Measurements from ENCODE around the gene COL11A1.
A peak's percentile ranks its signal among the peaks of the same experiment; 100 is the strongest.
"Not testable (repeated sequence)": the region's sequence is repeated elsewhere in the genome, so short reads cannot be mapped to it uniquely, and the experiment has no call there.

COL11A1 gene

DNA sequence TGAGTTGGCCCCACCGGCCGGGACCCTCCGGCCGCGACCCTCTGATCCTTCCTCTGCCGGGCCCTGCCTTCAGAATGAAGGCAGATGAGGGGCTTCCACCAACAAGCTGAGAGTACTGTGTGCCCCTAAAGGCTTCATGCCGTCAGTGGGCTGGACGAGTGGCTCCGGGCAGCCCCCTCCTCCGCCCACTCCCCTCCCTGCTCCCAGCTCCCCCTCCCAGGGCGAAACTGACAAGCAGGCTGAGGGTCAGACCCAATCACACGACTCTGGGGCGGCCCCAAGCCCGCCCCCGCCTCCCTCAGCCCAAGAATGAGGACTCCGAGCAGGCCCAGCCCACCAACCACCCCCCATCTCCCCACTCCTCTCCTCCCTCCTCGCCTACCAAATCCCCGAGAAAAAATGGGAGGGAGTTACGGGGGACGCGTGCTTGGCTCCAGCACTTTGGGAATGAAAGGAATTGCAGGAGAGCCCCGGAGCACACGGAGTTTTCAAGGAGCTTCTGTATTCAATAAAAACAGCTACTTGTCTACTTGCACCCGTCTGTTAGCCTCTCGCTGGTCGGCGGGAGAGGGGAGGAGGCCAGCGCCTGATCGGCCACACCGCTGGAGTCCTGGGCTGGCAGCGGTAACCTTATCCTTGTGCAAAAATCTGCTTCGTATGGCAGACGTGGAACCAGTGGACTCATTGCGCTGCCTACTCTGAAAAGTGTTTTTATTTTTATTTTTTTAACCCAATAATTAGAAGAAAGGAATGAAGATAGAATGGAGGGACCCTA, at the start of gene COL11A1:
Gene COL11A1, minus strand, starts transcription at position 147 of the 775 bp plus-strand sequence. CDS start 344 bp downstream, outside the sequence.
- no peak for DNase-seq (ENCODE audit: low spot score)

DNA sequence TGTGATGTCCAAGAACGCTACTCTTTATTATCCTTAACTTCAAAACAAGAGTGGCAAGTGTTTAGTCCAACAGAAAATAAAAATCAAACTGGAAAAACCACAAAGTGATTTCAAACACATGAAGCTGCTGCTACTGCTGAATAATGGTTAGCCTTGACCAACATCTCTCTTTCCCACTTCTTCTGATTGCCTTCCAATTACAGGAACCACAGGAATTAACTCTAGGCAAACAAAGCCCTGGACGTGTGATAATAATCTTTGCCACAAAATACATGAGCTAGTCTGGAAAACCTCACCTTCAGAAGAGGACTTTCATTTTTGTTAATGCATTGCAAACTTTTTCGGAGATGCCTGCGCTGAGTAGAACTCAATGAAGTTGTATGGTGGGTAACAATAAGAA, 48.6 kb upstream of the COL11A1 start:
- no peak for DNase-seq (ENCODE audit: low spot score)

DNA sequence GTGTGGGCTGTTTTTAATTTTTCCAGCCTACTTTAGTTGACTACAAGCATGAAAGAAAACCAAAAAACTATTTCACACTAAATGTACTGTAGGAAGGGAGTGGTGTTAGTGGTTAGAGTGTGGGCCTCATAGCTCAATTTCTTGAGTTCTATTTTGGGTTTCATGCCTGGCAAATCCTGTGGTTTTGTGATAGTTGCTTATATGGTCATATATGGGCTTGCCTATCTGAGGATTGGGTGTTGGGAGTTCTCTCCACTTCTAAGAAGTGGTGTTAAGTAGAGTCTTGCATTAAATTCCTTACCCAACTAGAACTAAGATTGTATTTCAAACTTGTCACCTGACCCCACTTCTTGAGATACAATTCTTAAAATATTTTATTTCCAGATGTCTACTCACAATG, 37.8 kb upstream of the COL11A1 start:
- DNase-seq (ENCODE audit: low spot score), result no peak

DNA sequence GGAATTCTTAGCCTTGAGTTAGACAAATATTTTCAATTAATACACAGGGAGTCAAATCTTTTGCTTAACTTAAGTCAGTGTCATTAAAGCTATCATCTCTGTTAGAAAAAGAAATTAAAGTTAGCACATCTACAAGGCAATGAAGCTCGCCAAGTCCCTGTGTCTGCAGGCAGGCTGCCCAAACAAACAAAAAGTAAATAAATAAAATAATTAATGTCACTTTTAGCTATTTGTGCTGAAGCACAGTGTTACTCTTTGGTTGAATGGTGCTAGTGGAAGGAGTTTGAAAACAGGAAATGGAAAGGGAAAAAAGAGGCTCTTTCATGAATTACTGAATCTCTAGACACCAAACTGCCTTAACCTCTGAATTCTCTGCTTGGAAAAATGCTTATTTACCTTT, 37.1 kb upstream of the COL11A1 start:
- no peak for DNase-seq (ENCODE audit: low spot score)

DNA sequence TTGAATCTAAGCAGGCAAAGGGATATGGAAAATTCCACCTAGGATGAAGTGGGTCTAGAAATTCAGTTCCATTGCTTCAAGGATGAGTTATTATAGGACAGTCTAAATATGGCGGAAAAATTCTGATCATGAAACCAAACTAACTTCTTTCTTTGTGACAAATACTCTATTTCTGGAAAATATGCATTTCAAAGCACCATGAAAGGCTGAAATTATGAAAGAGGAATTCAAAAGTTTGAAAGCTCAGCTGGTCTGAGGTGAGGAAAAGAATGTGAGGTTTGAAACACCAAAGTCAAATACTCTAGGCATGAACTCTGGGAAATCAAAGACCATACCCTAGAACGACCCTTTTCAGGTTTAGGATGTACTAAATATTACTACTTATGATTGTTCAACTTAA, 36.4 kb upstream of the COL11A1 start:
- DNase-seq (ENCODE audit: low spot score), result no peak

DNA sequence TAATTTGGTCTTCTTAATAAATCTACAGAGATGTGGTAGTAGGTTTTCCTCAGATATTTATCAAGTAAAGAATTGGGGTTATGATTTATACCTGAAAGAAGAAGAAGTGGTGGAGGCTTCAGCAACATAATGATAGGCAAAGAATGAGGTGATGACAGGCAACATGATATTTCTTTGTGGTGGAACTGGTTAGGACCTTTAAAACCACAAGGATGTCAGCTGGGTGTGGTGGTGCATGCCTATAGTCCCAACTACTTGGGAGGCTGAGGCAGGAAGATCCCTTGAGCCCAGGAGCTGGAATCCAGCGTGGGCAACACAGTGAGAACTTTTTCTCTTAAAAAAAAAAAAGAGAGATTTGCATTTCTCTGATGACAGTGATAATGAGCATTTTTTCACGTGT, 34.1 kb upstream of the COL11A1 start:
- no peak for DNase-seq (ENCODE audit: low spot score)

DNA sequence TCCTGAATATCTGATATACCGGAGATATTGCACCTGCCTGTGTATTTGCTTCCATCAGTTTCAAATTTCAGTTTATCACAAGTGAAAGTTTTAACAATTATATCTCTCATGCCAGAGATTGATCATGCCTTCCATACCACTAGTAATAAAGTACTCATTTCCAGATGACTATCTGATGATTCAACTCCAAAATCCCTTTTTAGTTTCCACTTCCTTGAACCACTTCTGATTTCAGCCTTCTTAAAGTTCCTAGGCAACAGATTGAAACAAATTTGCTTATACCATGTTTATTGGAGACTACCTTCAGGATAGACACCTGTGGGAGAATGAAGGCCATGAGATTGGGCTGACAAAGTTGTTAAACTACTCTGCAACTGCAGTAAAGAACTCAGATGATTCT, 21.5 kb upstream of the COL11A1 start:
- DNase-seq (ENCODE audit: low spot score), result no peak

DNA sequence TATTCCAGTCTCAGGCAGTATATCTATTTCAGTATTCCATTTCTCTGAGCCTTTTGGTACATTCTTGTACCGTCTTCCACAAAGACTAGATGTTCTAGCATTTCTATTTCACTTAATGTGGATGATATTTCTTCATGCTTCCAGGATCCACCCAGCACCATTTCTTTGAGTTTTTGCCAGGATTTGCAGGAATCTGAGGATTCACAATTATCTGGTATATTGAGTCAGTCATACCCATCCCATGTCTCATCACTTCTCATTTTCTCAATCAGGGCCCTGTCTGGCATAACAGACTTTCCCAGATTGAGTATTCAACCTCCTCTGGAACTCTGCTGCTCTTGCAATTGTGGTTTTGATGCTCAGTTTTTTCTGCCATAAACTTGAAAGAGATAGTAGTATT, 20.9 kb upstream of the COL11A1 start:
- DNase-seq (ENCODE audit: low spot score), result no peak

DNA sequence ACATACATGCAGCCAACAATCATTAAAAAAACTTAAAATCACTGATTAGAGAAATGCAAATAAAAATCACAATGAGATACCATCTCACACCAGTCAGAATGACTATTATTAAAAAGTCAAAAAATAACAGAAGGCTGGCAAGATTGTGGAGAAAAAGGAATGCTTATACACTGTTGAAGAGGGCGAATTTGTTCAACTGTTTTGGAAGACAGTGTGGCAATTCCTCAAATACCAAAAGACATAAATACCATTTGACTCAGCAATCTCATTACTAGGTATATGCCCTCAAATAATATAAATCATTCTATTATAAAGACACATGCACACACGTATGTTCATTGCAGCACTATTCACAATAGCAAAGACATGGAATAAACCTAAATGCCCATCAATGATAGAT, 19.9 kb upstream of the COL11A1 start:
- not testable (repeated sequence) for DNase-seq (ENCODE audit: low spot score)

DNA sequence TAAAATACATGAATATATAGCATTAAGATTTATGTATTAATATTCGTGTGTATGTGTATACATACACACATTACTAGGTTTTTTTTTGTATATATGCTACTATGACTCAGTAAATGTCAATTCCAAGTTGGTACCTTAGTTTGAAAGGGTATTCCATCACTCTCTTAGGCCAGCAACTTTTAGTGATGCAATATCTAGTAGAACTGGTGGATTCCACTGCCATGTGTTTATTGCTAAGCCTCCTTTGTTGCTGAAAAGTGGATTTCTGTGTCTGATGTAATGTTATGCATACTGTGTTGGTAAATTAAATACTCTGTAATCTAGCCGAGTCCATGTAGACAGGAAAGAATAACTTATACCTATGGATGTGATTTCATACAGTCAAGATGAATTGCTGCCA, 16.9 kb upstream of the COL11A1 start:
- no peak for DNase-seq (ENCODE audit: low spot score)

DNA sequence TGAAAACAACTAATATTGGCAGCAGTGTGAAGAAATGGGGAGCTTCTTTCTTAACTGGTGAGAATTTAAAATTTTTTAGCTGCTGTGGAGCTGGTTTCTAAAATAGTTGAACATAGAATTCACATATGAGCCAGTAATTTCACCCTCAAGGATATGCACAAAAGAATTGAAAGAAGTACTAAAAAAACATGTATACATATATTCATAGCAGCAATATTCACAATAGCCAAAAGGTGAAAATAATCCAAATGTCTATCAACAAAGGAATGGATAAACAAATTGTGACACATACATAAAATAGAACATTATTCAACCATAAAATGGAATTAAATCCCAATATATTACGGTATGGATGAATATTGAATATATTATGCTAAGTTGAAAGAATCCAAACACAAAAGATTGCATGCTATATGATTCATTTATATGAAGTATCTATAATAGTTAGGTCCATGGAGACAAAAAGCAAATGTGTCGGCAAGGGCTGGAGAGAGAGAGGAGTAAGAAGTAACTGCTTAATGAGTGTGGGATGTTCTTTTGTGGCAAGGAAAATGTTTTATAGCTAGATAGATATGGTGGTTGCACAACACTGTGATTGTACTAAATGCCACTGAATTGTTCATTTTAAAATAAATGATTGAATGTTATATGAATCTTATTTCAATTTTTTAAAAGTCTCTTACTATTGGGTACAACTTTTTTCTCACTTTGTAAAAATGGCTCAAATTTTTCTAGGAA, 14.8 kb upstream of the COL11A1 start:
- DNase-seq (ENCODE audit: low spot score), result no peak

DNA sequence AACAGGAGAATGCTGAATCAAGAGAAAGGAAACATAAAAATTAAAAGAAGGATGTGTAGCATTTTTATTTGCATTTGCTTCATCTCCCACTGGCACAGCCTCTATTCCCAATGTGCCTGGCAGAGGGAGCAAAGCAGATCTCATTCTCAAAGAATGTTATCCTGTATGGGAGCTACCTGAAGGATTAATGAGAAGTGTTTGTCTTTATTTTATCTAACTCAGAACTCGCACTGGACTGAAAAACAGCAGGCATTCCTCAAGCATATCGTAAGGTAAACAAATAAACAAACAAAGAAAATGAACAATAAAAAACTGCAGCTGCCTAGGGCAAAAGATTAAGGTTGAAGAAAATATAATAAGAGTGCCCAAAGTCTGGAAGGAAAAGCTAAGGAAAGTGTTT, 12.7 kb upstream of the COL11A1 start:
- no peak for DNase-seq (ENCODE audit: low spot score)

DNA sequence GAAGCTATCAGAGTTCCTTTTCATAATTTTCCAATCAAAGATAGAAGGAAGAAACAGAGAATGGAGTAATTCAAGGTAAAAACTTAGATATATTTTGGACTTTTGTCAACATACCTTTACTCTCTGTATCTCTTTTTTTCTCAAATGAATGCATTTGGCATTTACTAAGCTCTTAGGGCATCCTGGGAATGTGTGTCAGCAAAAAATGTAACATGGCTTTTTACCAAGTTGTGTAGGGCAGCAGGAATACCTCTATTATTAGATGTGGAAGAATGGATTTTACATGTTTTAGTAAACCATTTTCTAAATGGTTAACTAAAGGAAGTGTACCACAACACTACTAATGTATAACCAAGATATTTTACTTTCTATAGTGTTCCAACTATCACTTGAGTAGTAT, 4.2 kb upstream of the COL11A1 start:
- no peak for DNase-seq (ENCODE audit: low spot score)

DNA sequence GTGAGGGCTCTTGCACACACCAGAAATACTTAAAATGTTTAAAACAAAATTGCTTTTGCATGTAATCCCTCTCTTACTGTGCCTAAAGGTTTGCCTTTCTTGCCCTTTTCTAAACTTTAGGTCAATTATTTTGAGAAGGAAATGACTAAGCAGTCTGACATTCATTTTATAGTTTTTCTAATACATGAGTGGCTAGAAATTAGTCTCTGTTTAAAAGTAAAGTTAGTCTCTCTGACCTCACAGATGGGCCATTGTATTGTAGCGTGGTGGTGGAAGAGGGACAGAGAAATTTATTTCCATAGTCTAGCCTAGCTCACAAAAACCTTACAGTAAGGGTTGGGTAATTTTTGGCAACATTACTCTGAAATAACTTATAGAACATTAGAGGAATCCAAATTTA, 3.6 kb upstream of the COL11A1 start:
- peak; percentile 2 for DNase-seq (ENCODE audit: low spot score)

DNA sequence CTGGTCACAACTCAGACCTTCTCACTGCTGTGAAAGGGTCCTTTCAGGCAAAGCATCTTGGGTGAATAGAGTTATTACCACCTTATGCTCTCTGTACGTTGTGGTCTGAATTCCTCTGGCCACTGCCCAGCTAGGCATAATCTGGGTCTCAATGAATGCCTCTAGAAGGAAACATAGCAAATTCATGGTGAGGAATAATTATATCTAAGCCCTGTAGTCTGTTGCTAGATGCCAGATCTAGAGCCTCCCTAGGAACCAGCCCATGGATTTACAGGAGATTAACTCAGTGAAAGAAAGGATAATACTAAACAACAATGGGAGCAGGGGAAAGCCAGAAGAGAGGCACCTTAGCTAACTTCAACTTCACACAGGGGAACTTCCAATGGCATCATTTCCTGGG, 2.4 kb upstream of the COL11A1 start:
- DNase-seq (ENCODE audit: low spot score), result no peak

DNA sequence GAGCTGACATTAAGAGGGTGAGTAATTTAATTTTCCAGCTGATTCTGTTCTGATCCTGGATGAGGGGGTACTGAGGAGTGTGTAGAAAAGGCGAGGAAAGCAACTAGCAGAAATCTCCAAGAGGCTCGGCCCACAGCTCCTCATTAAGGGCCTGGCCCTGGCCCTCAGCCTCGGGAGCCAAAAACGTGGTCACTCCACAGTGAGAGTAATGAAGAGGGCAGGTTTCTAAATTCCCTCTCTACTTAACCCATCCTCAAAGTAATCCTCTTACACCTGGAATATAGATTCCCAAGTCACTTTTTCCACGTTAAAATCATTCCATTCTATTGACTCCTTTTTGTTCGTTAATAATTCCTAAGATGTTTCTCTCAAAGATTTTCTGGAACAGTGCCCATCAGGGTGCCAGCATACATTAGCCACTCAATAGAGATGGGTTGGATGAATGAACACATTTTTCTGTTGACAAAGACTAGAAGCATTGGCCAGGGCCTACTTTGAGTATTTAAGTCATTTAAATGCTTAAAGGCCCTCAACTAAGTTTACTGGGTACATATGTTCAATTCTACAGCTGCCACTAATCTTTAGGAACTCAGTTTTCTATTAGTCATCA, 1.1 kb upstream of the COL11A1 start:
- DNase-seq (ENCODE audit: low spot score), result no peak

DNA sequence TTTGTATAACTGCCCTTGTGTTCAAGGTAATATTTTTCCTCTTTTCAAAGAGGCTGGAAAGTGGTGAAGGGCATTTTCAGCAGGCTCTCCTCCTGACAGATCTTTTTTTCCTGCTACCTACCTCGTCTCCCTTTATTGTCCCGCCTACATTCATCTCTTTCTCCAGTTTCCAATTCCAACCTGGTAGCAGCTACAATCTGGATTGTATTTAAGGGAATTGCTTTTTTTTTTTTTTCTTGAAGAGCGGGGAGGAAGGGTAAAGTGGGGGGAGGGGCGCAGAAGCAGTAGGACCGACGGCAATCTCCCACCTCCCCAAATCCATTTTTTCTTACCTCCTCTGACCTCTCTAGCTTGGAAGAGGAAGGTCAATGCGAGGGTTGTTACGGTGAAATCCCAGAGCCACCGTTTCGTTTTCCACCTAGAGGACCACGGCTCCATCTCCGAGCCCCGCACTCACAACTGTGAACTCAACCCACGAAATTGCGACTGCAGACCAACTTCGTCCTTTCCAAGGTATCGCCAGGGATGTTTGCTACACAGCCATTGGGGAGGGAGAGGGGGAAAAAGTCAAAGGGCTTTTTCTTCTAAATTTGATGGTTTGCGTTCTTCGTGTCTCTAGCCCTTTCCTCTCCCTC, 464 bp downstream of the COL11A1 start:
- no peak for DNase-seq (ENCODE audit: low spot score)

DNA sequence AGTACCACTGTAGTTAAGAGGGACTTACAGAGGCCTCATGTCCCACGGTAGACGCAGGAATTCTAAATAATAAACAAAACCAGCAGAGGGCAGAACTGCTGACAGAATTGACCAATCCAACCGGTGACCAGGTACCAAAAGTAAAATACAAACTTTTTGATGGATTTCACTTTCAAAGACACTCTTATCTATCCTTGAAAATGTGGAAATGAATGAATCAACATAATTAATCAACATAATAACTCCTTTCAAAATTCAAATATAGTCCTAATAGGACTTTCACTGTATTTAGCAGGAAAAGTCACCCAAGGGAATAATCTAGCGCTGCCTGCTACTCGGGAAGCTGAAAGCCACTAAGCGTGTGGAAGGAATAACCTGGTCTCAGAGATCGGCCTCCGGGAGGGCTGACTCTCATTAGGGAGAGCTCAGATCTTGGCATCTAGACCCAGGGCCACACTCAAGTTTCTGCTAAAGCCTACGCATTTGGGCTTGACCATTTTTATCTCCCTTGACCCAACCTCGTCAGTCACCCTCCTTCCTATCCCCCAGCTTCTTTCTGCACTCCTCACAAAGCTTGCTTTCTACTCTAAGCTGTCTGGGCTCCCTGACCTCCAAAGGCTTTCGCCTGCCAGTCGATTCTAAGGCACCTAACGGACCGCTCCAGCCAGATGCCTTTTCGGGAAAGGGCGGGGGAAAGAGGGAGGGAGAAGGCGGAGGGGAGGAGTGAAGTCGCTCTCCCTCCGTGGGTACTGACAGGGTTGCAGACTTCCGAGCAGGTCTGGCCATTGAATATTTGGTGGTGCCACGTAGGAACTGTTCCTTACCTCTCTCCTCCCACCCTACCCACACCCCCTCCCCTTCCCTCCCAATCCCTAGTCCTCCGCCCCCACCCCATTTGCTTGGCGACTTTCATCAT, 1.6 kb downstream of the COL11A1 start:
- peak; percentile 5 for DNase-seq (ENCODE audit: low spot score)

DNA sequence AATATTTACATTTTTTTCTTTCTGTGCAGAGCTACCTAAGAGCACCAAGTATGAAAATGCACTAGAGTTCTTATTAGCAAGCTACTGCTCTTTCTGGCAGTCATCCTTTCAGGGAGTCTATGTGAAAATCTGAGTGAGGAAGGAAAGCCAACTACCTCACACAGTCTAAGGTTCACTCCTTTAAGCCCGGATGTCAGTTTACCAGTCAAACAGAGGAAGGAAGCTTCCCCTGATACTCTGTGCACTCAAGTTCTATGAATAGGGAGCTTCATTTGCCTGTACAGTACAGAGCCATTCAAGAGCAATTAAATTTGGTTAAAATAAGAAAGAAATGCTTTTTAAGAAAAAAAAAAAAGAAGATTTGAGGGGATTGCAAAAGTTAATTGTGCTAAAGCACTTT, 6.9 kb downstream of the COL11A1 start:
- no peak for DNase-seq (ENCODE audit: low spot score)

DNA sequence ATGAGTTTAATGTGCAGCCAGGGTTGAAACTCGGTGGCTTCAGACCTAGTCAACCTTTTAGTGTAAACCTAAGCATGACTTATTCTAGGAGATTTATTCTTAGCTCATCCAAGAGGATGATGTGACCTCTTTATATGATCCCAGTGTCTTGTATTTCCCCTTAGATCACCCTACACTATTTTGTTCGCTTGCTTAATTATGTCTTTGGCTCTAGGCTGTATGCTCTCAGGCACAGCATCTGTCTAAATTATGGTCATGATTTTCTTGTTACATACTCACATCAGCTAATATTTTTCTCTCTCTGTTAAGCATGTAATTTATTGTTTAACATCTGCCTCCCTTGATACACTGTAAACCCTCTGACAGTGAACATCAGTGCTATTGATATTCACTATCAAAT, 19.1 kb downstream of the COL11A1 start:
- DNase-seq (ENCODE audit: low spot score), result no peak

DNA sequence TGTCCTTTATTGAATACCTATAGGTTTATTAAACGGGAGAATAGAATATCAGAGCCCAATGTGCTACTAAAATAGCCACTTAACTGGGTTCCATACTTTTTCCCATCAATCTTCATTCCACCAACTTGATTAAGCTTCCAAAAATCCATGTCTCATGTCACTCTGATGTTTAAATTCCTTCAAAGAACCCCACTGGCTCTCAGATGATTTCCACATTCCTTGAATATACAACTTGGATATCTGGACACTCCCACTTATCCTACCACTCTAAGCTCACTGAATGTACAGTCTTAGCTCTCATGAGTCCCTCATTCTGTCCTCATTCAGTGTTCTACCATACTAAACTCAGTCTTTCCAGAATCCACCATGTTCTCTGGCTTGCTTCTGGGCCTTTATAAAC, 21.1 kb downstream of the COL11A1 start:
- no peak for DNase-seq (ENCODE audit: low spot score)

DNA sequence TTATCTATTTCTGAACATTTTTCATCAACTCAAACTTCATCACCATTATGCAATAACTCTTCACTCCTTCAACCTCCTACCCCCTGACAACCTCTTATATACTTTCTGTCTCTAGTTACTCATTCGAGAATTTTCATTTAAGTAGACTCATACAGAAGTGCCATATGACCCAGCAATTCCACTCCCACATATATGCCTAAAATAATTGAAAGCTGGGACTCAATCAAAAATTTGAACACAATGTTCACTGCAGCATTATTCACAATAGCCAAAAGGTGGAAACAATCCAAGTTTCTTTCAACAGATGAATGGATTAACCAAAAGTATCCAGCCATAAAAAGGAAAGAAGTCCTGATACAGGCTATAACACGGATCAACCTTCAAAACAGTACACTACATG, 24.1 kb downstream of the COL11A1 start:
- no peak for DNase-seq (ENCODE audit: low spot score)
